D721Med (cell line): ENCODE results near the gene ZNF682.
"Not testable (repeated sequence)": the region's sequence is repeated elsewhere in the genome, so short reads cannot be mapped to it uniquely, and the experiment has no call there.

Experiments
- DNase-seq: peaks from one replicate; pipeline ENCODE4 v3.0.0; 2011; ENCODE audit warnings: low spot score; ENCODE audit not compliant: insufficient read length
- FAIRE-seq: peaks from 2 replicates; lab custom pipeline; 2011; peaks lifted over from hg19 to GRCh38; lab: Jason Lieb, UNC
- CTCF ChIP-seq: IDR thresholded peaks from 2 replicates; pipeline ENCODE4 v1.5.1; 2012; ENCODE audit warnings: mild to moderate bottlenecking, control low read depth; ENCODE audit not compliant: insufficient read depth; ENCODE audit errors: missing control alignments

Gene ZNF682

GRCh38 chr19:19964416-19964815 lies 74.9 kb downstream of the ZNF682 start:
- FAIRE-seq: no peak
- no peak for TF ChIP-seq CTCF
- DNase-seq: no peak

GRCh38 chr19:19959151-19959799 lies 80.0 kb downstream of the ZNF682 start:
- not testable (repeated sequence) for FAIRE-seq, DNase-seq
- TF ChIP-seq CTCF: peak; percentile 63

- DNase-seq, FAIRE-seq: not testable (repeated sequence)
Observed at GRCh38 chr19:19957766-19958165, 81.5 kb downstream of the ZNF682 start.

- no peak for FAIRE-seq
- no peak for DNase-seq
Observed at GRCh38 chr19:19956434-19957075, 82.8 kb downstream of the ZNF682 start.

GRCh38 chr19:19955208-19955607 lies 84.1 kb downstream of the ZNF682 start:
- no peak for TF ChIP-seq CTCF
- FAIRE-seq (no peak), DNase-seq (no peak)

More at GRCh38 chr19:19956434-19957075, 82.8 kb downstream of the ZNF682 start:
- no peak for TF ChIP-seq CTCF
